HPDE6-E6E7 (cell line): ENCODE data around the gene GAL3ST3.
A peak's percentile ranks its signal among the peaks of the same experiment; 100 is the strongest.
"Not testable (repeated sequence)": the region's sequence is repeated elsewhere in the genome, so short reads cannot be mapped to it uniquely, and the experiment has no call there.

Experiments
- DNase-seq: peaks from one replicate; pipeline ENCODE4 v3.0.0; 2011; ENCODE audit warnings: missing footprints; ENCODE audit errors: extremely low spot score

Gene GAL3ST3

DNA sequence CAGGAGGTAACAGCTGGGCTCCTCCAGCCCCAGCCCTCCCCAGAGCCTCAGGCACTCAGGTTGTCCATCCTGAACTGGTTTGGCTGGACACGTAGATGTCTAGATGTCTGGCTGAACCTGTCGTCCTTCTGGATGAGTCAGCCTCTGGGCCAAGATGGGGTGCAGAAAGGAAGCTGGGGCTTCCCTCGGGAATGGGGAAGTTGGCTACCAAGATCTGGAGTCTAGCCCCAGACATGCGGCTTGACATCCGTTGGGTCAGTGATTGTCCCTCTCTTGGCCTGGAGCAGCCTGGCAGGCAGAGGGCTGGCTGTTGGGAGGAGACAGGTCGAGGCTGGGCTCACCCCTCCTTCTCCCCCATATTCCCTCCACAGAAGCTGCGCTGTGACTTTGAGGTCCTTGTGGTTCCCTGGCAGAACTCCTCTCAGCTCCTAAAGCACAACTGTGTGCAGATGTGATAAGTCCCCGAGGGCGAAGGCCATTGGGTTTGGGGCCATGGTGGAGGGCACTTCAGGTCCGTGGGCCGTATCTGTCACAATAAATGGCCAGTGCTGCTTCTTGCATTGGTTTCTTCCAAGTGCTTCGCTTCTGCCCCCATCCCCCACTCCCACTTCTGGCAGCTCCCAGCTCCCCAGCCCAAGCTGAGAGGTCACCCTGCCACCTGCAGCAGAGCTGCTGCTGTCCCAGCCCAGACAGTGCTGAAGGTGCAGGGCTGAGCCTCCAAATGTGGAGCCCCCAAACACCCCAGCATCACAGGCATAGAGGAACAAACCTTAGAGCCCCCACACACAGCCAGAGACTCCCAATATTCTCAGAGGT lies 35.8 kb downstream of the GAL3ST3 start:
- peak; percentile 83 for DNase-seq

- DNase-seq: no peak
These were observed 36.5 kb downstream of the GAL3ST3 start for GRCh38 chr11:66012371-66012945.

GRCh38 chr11:66011785-66012303 lies 37.1 kb downstream of the GAL3ST3 start, which contains the start of gene CST6:
CST6 (plus strand) TSS chr11:66012008; CDS start chr11:66012045, 37 bp downstream.
- no peak for DNase-seq

DNA sequence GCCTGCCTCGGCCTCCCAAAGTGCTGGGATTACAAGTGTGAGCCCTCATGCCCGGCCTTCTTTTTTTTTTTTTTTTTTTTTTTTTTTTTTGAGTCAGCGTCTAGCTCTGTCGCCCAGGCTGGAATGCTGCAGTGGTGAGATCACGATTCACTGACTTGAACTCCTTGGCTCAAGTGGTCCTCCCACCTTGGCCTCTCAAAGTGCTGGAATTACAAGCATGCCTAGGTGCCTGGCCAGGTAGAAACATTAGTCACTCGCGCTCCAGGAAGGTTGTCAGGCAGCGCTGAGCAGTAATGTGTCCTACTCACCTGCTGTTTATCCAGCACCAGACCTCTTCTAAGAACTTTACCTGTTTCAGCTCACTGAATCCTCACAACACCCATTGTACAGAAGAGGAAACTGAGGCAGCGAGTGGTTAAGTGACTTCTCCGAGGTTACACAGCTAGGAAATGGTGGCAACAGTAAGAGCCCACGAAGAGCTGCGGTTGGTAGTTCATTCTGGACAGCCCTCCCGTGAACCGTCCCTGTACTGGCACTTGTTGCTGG lies 37.6 kb downstream of the GAL3ST3 start:
- DNase-seq: peak; percentile 93

DNA sequence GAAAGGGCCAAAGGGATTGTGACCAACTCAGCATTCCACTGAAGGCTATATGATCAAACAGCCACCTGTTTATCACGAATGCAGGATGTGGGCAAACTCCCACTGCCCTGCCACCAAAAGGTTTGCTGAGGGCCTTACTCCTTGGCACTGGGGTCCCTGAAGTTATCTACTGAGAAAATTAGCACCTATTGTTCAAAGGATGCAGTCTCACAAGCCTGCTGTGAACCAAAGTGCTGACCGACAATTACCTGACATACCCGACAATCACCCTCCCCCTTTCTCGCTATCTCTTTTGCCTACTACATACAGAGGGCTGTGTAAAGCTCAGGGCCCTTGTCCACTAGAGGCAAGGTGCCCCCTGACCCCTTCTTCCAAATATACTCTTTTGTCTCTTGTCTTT lies 38.9 kb downstream of the GAL3ST3 start:
- not testable (repeated sequence) for DNase-seq

DNA sequence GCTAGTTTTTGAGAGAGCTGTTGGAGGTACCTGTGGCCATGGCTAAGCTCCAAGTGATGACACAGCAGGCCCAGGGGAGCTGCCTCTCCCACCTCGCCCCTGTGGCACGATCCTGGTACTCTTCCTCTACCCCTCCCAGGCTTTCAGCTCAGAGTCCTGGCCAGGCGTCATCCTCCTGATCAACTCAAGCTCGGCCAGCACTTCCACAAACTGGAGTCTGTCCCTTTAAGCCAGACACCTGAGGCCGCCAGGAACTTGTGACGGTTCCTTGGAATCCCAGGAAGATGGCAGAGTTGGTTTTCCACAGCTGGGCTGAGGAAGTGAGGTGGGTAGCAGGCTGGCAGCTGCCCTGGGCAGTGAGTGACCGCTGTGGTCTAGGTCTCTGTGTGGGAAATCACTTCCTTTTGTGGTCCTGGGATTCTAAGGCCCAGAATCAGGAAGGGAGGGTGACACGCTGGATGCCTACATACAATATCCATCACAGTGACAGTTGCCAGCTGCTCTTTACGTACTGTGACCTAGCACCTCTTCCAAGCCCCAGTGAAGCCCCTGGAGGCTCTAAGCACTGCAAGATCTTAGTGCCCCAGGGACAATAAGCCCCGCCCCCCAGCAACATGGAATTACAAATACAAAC lies 40.4 kb downstream of the GAL3ST3 start:
- peak; percentile 44 for DNase-seq

DNA sequence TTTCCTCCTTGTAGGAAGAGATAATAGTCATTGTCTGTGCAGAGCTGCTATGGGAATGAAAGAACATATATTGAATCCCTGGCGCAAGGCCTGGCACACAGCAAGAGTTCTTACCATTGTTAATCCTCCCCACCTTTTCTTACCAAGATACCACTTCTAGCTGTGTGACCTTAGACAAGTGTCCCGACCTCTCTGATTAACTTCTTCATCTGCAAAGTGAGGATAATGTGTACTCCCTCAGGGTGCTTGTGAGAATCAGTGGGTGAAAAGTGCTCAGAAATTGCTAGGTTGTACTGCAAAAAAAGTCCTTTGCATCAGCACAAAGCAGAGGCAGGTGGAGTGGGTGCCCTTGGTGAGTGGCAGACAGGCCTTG lies 40.9 kb downstream of the GAL3ST3 start:
- no peak for DNase-seq

- DNase-seq: no peak
These were observed 41.7 kb downstream of the GAL3ST3 start for GRCh38 chr11:66007201-66007634.

- DNase-seq: no peak
These were observed 42.1 kb downstream of the GAL3ST3 start for GRCh38 chr11:66006891-66007176.

DNA sequence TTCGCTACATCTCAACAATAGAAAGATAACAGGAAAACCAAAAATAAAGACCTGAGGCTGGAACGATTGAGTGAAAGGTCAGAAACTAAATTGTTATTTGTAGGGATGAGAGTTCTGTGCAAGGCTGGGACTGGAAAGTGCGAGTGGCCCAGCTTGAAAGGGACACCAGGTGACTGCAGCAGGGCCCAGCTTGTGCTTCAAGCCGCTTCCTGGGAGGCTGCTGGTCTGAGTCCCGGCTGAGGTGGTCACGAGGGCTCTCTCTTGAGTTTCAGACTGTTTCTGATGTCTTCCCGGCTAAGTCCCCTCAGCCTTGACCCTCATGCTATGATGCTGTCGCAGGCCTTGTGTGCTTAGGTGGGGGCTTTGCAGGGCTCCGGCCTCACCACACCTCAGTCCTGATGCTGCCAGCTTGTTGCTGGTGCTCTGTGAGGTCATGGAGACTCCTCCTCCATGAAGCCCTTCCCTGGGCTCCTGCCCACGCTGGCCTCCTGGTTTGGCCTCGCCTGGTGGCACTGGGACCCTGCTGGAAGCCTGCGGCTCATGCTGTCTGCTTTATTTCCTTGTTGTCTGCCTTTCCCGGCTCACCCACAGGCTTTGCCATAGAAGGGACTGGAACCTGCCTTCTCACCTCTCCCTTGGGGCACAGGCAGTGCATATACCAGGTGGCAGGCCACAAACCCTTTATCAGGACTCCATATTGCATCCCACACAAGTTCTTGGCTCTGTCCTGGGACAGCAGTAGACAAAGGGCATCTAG lies 42.6 kb downstream of the GAL3ST3 start:
- DNase-seq: no peak

DNA sequence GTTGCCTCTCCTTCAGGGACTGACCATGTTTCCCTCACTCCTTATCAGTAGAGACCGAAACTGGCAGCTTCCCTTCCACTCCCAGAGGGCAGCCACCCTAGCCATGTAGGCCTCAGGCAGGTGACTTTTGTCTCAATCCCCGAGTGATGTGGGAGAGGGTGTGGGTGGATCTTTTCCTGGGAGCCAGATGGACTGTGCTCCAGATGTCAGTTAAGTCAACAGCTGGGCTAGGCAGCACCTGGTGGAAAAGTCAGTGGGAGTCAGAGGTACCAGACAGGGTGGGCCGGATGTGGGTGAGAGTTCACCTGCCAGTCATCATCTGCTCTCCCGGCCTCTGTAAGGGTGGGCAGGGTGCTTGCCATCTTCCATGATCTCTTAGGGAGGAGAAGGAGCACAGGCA lies 44.8 kb downstream of the GAL3ST3 start:
- DNase-seq: no peak

DNA sequence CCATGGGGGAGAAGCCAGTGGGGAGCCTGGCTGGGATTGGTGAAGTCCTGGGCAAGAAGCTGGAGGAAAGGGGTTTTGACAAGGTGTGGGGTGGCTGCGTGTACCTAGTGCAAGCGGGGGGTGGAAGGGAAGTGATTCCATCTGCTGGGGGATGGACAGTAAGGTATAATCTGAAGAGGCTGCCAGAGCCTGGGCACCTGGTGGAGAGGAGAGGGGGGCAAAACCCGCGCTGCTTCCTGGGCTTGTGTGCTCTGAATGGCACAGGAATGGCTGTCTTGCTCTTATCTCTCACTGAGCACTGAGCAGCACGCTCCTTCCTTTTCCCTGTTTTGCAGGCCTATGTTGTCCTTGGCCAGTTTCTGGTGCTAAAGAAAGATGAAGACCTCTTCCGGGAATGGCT lies 45.7 kb downstream of the GAL3ST3 start:
- no peak for DNase-seq

- no peak for DNase-seq
These were observed 46.2 kb downstream of the GAL3ST3 start for GRCh38 chr11:66002648-66003225.

DNA sequence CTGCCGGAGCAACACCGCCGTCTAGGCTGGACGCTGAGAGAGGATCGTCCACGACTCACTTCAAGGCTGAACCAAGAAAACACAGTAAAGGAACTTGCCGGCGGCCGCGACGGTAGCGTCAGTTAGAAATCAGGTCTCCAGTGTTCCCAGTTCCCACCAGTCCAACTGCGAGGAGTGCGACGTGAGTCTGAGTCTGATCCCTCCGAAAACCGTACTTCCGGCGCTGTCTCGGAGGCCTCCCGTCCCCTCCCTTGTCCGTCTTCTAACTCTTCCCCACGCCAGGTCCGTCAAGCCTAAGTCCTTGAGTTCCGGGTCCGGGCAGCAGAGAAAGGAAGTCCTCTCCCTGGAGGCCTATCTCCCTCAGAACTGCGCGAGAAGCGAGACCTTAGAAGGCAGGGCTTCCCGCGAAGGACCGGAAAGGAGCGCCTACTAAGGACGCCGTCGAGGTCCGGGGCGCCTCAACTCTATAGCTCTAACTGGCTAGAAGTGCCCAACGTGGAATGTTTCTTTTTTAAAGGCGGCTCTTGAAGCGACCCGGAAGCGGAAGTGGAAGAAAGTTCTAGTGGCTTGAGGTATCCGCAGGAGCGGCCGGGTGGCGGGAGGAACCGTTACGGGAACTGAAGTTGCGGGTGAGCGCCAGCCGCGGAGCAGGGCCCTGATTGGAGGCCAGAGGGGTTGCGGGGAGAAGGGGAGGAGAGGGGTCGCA lies 46.9 kb downstream of the GAL3ST3 start, which contains the start of the genes BANF1 and EIF1AD:
Gene BANF1 (plus strand): TSS at position 562 of the 706 bp plus-strand sequence. CDS start 748 bp downstream, outside the sequence.
Gene EIF1AD (minus strand): TSS at position 216 of the 706 bp plus-strand sequence. CDS start 1,768 bp downstream, outside the sequence.
- peak; percentile 89 for DNase-seq

DNA sequence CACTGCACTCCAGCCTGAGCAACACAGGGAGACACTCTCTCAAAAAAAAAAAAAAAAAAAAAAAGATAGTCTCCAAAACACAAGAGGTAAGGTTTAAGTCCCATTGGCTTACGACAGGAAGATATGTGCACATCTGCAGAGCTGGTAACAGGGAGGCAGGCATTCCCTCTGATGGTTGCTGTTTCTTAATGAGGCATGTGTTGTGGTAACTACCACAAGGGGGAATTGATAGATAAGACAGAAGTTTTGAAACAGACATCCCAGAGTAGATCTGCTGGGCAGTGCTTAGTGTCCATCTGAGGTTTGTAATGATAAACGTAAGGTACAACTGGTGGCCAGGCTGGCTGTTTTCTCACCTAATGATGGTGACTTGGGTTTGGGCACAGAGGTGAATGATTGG lies 51.7 kb downstream of the GAL3ST3 start:
- DNase-seq: no peak

GRCh38 chr11:65992056-65992455 lies 56.9 kb downstream of the GAL3ST3 start:
- no peak for DNase-seq
